HG02852 (cell line): Measurements from ENCODE around the gene OTUB1.

Experiments used
- ATAC-seq: cut with Tn5 transposase; IDR thresholded peaks from one replicate; pipeline ENCODE4 v1.9.1; 2021; ENCODE audit warnings: mild to moderate bottlenecking, moderate library complexity; ENCODE audit not compliant: unreplicated experiment

The OTUB1 gene

DNA sequence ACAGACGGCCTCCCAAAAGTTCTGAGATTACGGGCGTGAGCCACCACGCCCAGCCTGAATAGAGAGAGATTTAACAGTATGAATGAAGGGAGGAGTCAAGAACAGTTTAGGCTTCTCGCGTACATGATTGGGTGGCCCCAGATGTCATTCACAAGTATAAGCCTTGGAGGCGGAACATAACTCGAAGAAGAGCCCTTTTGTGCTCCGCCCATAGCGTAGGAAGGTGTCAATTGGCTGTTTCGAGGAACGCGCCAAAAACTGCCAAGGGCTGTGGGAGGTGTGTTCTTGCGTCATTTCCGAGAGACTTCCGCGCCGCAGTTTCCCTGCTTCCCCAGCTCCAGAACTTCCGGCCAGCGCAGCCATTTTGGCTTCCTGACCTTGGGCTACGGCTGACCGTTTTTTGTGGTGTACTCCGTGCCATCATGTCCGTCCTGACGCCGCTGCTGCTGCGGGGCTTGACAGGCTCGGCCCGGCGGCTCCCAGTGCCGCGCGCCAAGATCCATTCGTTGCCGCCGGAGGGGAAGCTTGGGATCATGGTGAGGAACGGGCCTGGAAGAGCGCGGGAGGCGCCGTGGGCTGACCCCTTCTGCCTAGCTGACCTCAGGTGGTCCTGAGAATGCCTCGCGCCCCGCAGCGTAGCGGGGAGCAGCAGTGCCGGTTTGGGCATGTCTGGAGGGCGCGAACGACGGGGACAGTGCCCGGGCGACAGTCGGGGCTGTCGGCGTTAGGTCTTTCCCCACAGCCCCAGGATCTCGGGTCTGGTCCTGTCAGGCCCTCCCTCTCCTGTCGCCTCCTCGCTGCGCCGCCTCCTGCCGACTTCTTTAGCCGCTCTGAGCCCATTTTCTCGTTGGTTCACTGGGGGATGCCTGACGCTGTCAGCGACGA is 11.7 kb upstream of the OTUB1 start, which contains the start of gene COX8A:
Gene COX8A (plus strand): TSS at position 362 of the 885 bp plus-strand sequence. CDS start 61 bp downstream, at position 423.
- ATAC-seq = peak; percentile 92

DNA sequence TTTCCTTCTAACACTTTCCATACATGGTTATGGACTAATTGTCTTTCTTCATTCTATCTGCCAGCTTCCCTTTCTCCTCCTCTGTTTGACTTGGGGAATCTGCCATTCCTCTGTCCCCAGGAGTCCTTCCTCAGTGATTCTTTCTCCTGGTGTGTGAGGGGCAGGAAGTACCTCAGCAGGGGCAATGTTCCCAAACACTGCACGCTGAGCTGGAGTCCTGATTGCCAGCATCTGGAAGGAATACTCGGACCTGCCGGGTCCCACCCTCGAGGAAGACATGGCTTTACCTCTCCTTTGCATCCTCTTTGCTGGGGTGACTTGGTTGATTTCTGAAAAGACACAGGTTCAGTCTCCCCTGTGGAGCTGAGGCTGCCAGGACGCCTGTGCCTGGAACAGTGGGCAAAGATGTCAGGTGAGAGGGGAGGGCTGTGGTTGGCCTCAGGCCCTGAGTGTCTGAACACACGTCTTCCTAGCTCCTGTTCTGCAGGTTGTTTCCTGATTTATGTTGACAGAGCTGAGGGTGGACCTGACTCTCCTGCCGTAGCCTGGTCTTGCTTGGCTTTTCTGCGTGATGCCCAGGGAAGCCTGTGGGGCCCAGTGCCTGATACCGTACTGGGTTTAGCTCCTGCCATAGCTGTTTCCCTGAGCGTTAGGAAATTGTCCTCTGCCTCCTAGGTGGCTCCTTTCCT is 7.5 kb upstream of the OTUB1 start:
- ATAC-seq = no peak

DNA sequence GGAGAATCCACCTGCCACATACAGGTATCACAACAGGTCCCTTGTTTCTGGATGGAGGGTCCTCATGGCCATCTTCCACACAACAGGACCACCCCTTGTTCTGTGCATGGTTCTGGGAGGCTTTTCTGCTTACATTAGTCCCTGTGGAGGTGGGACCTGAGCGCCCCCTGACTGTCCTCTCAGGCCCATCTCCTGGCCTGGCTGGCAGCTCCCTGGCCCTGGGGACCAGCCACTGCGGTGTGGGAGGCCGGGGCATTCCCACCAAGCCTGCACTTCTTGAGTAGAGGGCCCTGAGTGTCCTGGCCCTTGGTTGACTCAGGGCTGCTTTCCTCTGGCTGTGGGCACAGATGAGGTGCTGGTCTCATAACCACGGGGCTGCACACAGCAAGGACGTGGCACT is 6.8 kb upstream of the OTUB1 start:
- no peak for ATAC-seq

DNA sequence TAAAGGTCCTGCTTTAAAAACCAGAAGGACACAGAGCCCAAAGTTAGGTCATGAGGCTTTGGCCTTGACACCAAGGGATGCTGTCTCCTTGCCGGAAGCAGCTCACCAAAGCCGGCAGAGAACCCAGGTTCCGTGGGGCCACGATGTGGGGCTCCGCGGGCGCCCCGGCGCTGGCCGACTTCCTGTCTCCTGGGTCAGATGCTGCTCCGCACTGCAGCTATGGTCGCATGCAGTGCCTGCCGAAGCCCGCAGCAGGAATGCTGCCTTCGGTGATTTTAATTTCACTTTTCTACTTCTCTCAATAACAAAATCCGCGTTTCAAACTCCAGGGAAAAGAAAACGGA is 454 bp upstream of the OTUB1 start:
- peak; percentile 48 for ATAC-seq

DNA sequence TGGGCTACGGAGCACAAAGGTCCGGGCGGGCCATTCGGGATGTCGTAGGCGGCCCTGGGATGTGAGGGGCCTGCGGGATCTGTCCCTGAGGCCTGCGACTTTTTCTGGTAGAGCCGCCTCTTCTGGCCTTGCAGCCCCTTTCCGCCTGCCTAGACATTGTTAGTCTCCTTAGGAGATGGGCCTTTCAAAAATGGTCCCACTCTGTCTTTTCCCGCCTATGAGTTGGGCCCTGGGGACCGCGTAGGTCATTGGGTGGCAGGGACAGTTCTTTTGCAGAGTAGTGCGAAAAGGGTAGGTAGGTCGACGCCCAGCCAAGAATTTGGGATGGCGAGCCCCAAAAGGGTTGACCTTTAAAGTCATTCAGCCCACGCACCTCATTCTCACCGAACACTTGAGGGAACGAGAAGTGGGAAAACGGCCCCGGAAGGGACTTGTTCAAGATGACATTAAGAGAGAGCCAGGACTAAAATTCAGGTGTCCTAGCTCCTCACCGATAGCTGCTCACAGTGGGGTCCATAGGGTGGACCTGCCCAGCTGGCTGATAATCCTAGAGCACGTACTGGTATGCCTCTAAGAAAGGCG is 785 bp downstream of the OTUB1 start:
- ATAC-seq = no peak

DNA sequence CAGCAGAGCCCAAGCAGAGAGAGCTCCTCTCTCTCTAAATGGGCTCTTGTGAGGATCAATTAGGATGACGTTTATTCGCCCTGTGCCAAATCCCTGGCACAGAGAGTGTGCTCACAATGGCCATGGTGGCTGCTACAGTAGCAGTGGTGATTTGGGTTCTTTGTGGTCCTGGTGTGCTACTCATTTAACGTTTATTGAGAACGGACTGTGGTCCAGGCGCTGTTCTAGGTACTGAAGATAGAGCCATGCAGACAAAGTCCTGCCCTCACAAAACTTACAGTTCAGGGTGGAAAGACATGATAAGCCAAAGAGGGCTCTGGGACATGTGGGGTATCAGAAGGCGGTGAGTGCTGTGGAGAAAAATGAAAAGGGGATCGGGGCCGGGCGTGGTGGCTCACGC is 5.3 kb downstream of the OTUB1 start:
- ATAC-seq = no peak

DNA sequence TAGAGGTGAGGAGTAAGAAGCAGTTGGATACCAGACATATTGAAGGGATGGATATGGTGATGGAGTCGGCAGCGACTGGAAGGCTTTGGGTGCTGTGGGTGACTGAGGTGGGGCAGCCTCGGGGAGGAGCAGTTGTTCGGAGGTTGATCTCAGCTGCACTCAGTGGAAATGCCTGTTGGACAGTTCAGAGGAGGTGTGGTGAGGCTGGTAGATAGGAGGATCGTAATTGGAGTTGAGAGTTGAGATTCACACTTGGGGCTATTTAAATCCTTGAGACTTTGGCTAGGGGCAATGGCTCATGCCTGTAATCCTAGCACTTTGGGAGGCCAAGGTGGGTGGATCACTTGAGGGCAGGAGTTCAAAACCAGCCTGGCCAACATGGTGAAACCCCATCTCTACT is 6.9 kb downstream of the OTUB1 start:
- ATAC-seq = no peak

DNA sequence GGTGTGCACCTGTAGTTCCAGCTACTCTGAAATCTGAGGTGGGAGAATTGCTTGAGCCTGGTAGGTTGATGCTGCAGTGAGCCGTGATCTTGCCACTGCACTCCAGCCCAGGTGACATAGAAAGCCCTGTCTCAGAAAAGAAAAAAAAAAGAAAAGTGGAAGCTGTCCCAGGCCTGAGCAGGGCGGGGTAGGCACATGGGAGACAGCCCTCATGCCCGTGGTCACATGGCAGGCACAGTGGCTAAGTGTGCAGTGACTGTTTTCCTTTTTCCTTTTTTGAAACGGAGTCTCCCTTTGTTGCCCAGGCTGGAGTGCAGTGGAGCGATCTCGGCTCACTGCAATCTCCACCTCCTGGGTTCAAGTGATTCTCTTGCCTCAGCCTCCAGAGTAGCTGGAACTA is 7.8 kb downstream of the OTUB1 start:
- no peak for ATAC-seq

DNA sequence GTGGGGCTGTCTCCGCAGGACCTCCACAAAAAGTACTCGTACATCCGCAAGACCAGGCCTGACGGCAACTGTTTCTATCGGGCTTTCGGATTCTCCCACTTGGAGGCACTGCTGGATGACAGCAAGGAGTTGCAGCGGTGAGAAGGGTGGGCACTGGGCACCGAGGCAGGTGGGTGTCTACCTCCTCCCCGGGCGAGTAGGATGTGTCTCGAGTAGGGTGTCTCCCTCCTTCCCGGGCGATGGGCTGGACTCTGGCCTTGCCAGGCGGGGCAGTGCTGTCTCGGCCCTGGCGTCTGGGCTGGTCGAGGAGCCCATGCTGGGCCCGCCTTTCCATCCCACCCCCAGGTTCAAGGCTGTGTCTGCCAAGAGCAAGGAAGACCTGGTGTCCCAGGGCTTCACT is 10.3 kb downstream of the OTUB1 start:
- ATAC-seq = no peak

DNA sequence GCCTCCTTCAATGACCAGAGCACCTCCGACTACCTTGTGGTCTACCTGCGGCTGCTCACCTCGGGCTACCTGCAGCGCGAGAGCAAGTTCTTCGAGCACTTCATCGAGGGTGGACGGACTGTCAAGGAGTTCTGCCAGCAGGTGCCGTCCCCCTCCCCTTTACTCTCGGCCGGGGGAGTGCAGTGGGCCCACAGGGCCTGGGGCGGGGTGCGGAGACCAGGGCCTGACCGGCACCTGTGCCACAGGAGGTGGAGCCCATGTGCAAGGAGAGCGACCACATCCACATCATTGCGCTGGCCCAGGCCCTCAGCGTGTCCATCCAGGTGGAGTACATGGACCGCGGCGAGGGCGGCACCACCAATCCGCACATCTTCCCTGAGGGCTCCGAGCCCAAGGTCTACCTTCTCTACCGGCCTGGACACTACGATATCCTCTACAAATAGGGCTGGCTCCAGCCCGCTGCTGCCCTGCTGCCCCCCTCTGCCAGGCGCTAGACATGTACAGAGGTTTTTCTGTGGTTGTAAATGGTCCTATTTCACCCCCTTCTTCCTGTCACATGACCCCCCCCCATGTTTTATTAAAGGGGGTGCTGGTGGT is 11.0 kb downstream of the OTUB1 start:
- ATAC-seq = no peak

DNA sequence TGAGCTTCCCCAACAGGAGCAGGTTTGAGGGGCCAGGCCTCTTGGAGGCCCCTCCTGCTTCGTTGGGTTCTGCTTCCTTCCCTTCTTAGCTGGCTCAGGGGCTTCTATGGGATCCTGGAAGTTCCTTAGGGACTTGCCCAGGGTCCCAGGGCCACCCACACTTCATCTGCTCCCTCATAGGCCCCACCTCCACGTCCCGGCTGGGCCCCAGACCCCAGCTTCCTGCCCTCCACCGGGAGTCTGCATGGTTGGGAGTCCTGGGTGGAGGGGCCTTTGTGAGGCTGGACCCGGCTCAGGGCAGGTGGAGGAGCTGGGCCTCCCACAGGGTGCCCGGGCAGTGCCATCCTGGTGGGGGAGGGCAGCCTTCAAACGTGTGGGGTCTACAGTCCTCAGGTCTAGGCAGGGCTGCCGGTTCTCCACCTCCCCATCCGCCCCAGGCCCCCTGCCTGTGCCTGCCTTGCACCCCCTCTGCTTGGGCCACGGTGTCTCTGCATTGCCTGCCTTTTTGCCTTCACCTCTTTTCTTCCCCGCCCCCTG is 11.6 kb downstream of the OTUB1 start:
- ATAC-seq = no peak

DNA sequence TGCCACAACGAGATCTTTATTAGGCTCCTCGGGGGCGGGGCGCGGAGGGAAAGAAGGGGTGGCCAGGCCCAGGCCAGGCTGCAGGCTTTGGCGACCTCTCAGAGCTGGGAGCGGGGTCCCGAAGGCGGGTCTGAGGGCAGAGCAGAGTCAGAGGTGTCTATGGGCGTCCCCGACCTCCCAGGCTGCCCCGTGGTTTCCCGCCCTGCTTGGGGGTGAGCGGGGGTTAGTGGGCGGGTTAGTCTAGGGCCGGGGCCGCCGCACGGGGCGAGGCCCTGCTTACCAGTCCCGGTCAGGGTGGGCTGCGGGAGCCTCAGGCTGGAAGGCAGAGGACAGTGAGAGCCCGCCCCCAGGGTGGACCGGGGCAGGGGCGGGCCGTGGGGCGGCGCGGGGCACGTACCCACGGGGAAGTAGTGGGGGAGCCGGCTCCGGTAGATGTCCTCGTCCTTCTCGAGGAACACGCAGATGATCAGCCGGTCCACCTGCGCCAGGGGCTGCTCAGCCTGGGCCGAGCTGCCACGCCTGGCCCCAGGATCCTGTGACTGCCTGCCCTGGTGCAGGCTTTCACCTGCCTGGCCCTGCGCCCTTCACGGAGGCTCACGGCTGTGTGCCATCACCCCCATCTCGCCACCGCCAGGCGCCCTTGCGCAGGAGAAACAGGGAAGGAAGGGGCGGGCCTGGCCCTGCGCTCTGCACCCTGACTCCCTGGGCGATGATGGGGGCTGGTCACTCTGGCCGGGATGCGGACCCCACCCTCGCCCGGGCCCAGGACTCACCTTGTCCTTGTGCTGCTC is 12.5 kb downstream of the OTUB1 start:
- ATAC-seq = no peak

DNA sequence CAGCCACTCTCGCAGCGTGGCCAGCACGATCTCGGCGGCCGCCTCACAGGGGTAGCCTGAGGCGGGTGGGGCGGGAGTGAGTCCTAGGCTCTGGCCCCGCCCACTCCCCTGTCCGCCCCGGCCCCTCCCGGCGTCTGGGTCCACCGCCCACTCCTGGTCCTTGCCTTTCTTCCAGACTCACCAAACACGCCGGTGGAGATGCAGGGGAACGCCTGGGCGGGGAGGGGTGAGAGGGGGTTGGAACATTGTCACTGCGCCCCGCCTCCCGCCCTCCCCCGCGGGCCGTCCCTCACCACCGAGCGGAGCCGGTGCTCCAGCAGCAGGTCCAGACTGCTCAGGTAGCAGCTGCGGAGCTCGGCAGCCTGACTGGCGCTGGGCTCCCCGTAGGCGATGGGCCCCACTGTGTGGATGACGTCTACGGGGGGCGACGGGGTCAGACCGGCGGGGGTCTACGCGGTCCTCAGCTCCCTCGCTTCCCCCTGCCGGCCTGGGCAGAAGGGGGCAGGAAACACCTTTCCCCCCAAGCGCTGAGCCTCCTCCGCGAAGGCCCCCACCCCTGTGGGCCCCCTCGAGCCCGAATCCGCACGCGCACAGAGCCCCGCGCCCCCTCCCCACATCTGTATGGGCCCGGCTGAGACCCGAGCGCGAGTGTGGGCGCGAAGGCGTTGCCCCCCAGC is 13.2 kb downstream of the OTUB1 start:
- ATAC-seq = no peak

DNA sequence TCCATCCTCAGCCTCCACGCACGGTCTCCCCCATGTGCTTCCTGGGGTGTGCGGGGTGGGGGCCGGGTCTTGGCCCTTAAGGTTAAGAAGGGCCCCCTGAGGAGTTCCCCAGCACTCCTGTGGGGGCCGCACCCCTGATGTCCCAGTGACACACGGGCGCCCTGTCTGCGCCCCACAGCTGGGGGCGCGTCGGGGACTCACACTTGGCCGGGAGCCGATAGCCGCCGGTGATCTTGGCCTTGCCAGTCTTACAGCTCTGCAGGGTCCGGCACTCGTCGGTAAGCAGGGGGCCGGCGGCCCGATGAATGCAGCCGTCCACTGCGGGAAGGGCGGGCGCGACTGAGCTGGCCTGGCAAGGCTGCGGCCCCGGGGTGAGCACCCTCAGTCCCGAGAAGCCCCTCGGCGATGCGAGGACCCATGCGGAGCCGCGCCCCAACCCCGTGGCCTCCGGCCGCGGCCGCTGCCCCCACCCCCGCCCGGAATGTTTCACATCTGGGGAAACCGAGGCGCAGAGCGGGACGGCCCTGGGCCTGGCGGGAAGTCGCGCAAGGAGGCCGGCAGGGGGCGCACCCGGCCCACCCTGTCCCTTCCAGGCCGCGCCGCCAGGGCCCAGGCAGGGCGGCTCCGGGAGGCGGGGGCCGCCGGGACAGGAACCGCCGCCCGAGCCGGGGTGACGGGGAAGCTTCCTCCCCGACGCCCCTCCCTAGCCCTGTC is 13.9 kb downstream of the OTUB1 start:
- peak; percentile 57 for ATAC-seq

DNA sequence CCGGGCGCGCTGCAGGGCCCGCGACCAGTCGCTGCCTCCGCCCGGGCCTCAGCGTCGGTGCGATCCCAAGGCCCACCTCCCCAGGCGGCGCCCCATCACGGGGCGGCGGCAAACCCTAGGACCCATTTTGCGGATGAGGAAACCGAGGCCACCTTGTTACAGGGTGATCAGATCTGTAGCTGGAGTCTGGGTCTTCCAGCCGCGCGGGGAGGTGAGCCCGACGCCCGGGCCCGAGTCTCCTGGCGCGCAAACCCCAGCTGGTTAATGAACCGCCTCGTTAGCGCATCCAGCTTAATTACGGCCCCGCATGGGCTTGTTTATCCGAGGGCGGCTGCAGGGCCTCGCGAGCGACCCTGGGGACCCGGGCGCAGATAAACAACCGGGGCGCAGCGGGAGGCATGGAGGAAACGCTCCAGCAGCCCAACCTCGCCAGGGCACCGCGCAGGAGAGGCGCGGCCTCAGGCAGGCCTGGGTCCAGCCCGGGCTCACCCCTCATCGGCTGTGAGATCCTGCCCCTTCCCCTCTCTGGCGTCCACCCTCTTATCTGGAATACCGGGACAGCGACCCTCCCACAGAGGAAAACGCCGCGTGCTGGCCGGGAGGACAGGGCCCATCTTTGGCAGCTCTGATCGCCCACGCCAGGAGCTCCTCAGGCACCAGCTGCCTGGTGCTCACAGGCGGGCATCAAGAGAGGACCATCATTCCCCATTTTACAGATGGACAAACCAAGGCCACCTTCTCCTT is 14.7 kb downstream of the OTUB1 start:
- ATAC-seq = no peak

DNA sequence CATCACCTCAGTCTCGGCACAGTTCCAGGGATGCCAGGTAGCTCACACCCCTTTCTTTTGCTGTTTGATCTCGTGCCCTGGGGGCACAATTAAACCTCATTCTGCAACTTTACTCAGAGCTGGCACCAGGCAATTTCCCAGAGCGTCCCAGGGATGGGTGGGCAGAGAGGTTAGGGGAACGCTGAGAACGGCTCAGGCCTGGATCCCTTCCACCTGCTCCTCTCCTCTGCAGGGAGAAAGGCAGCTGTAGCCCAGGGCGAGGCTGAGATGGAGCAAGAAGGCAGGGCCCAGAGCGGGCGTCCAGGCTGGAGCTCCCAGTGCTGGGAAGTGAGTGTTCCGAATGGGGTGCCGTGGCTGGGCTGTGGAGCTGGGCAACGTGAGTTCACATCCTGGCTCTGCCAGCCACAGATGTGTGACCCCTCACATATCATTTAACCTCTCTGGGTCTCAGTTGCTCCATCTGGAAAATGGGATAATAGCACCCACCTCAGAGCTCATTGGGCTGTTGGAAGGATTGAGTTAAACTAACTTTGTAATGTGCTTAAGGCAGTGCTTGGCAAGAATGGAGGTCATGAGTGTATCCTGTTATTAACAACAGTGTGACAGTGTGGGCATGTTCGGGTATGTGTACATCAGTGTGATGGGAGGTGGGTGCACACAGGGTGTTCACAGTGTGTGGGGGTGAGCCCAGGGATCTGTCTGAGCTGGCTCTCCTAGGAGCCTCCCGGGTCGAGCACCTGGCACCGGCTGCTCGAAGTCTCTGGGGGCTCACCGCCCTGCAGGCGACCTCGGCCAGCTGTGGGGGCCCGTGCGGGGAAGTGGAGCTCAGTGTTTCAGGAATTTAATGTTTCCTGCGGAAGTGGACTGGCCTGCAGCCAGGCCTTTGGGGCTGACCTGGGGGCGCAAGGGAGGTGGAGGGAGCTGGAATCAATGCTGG is 15.5 kb downstream of the OTUB1 start:
- no peak for ATAC-seq

DNA sequence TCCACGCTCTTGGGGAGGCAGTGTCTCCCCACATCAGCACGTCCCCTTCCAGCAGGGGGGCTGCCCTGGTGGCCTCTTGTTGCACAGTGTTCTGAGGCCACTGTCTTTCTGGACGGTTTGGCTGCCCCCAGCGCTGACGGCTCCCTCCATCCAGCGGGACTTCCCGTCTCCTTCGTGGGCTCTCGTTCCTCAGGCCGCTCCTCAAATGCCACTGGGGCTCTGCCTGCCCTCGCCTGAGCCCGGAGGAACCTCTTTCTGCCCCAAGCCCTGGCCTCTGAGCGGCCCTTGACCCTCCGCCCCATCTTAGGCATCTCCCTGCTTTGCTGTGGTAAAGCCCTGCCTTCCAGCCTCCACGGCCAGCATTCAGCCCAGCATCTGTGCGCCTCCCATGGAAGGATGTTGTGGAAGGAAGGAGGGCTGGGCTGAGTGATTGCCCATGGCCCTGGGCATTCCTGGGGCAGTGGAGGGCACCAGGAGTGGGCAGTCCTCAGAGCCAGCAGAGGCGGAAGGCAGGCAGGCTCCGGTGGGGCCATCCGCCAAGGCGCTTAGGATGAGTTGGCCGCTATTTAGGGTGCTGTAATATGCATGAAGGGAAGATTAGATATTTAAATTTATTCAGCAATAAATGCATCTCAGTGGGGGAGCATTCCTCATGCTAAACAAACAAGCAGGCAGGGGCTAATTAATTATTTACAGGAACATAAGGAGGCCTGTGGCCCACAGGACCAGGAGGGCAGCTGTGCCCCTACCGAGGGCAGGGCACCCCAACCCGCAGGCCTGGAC is 17.8 kb downstream of the OTUB1 start:
- ATAC-seq = no peak
